HL-60/S4 treated with phorbol 12-myristate 13-acetate at 8.2 ng/mL for 4 days and 3 days (cell line): ENCODE measurements around the gene STAP2.
"Not testable (repeated sequence)": the region's sequence is repeated elsewhere in the genome, so short reads cannot be mapped to it uniquely, and the experiment has no call there.

Experiments
- in situ Hi-C: fragments of 300-500 bp; cut with MboI; formaldehyde crosslinking; loops from 2 replicates; pipeline ENCODE4 v1.15.0; 2022; ENCODE audit warnings: low sequenced_read_pairs

The STAP2 gene

DNA sequence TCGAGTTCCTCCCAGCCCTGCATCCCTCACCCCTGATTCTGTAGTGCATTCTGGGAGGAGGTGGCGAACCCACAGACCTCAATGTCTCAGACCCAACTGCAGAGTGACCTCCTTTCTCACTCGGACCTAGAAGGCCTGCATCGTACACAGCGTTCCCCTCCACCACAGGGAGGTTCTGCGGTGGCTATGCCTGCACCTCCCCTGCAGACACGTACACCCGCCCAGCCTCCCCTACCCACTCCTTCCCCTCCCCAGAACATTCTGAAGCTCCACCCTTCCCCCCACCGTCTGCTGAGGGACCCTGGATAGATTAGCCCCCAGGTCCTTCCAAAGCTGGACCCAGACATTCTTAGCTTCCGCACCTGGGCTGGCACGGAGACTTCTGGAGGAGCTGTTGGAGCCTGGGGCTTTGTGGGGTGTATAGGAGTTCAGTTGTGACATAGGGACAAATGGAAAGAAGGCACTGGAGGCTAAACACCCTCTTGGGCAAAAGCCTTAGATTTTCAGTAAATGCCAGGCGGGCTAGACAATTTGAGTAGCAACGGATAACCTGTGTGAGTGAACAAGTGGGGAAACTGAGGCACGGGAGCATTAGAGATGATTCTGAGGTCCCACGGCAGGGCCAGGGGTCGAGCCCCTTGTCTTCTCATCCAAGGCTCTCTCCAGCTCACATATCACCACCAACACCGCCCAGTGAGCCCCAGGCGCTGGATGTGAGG, 34.6 kb downstream of the STAP2 start:
- in situ Hi-C loops, result no loop called here

DNA sequence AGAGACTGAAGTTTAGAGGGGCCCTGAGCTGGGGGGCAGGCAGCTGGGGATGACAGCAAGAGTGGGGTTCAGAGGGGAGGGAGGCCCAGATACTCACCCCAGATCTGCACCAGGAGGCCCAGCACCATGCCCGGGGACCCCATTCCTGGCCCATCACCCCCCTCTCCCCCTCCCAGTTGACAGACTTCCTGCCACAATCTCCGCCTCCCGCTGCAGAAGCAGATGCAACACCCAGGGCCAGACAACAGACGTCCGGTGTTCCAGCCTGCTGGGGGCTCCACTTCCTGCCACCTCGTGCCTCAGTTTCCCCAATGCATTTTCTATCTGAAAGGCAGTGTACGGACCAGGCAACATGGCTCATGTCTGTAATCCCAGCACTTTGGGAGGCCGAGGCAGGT, 36.4 kb downstream of the STAP2 start, which contains the start of gene TMIGD2:
TSS of gene TMIGD2 (minus strand) at position 147 of the 398 bp plus-strand sequence. CDS start at position 143, 4 bp downstream.
- in situ Hi-C loops, result no loop called here

DNA sequence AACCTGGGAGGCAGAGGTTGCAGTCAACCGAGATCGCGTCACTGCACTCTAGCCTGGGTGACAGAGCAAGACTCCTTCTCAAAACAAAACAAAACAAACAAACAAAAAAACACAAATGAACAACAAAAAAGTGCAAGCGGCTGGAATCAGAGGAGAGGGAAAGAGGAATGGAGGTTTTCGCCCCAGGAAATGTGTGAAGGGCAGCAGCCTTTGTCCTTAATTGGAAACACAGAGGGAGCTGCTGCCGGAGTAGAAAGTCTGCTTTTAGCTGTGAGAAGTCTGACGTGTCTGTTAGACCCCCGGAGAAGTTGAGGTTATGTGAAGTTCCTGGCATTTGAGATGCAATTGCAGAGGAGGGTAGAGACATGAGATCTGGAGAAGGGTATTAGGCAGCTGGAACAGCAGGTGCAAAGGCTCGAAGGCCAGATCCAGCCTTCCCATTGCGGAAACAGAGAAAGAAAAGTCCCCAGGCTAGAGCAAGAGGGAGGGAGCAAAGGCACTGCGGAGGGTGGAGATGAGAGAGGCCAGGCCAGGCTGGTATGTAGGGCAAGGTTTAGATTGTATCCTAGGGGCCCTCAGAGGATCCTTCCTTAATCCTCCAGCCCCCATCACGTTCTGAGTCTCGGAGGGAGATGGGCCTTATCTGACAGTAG, 36.9 kb downstream of the STAP2 start:
- in situ Hi-C loops, result no loop called here

DNA sequence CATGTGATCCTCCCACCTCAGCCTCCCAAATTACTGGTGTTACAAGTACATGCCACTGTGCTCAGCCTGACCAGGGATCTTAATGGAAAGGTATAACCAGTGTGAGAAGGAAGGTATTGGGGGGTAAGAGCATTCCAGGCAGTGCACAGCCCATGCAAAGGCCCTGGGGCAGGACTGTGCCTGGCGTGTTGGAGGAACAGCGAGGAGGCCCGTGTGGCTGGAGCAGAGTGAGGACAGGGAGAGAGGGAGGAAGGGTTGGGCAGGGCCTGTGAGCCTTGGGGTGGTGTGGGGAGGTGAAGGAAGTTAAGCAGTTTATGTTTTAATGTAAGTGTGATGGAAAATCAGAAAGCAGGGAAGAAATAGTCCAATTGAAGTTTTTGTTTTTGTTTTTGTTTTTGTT, 38.0 kb downstream of the STAP2 start:
- in situ Hi-C loops, result no loop called here

DNA sequence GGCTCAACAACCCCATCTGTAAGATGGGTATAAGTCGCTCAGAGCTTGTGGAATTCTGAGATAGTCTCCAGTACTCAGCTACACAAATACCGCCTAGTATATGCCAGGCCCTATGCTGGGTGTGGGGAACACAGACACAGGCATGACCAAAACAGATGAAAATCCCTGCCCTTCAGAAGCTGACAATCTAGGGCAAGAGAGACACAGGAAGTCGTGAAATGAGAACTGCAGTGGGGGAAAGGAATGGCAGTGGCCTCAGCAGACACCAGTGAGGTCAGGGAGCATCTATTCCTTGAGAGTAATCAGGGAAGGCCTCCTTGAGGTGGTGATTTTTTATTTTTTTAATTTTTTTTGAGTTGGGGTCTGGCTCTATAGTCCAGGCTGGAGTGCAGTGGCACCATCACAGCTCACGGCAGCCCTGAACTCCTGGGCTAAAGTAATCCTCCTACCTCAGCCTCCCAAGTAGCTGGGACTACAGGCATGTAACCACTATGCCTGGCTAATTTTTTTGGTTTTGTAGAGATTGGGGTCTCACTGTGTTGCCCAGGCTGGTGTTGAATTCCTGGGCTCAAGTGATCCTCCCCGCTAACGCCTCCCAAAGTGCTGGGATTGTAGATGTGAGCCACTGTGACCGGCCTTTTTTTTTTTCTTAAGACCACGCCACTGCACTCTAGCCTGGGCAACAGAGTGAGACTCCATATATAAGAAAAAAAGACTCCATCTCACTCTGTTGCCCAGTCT, 39.6 kb downstream of the STAP2 start:
- in situ Hi-C loops, result no loop called here

DNA sequence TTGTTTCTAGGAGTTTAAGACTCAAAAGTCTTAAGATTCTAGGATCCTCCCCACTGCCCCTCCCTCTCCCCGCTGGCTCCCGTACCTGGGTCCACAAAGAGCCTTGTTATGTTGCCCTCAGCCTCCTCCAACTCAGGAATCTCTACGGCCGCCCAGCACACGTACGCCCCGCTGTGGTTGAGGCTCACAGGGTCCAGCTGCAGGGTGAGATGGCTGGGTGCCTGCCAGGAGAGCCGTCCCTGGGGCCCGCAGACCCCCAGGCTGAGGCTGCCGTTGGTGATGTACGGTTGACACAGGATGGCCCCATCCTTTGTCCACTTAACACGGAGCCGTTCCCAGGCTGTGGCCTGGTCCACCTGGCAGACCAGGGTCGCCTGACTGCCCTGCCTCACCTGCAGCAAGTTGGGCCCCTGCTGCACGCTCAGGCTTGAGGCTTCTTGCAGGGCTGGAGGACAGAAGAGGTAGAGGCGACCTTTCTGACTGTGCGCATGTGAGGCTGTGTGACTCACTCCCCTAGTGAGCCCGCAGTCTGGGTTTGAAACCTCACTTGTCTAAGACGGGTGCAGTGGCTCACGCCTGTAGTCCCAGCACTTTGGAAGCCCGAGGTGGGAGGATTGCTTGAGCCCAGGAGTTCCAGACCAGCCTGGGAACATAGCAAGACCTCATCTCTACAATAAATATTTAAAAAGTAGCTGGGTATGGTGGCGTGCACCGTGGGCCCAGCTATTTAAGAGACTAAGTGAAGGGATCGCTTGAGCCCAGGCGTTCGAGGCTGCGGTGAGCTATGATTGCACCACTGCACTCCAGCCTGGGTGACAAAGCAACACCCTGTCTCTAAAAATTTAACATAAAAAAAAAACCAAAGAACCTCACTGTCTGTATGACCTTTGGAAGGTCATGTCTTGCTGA, 40.5 kb downstream of the STAP2 start:
- in situ Hi-C loops, result no loop called here

DNA sequence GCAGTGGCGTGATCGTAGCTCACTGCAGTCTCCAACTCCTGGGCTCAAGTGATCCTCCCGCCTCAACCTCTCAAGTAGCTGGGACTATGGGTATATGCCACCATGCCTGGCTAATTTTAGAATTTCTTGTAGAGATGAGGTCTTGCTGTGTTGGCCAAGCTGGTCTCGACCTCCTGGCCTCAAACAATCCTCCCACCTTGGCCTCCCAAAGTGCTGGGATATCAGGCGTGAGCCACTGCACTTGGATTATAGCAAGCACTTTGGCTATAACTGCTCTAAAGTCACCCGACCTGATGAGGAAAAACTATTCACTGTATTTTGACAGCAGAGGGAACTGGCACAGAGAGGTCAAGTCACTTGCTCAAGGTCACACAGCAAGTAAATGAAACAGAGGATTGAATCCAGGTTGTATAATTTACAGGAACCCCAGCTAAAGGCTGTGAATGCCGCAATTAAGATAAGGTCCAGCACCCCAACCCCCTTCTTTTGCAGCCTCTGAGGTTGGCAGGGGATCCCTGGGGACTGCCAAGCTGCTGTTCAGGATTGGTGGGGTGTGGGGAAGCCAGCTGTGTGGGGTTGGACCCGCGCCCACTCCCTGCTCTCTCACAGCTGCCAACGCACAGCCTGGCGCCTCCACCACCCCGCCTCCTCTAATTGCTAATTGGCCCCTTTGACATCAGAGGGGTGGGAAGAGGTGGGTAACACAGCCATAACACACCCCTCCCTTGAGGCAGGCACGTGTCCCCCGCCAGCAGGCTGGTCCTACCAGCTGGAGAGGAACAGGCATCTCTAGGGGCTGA, 42.5 kb downstream of the STAP2 start:
- in situ Hi-C loops, result no loop called here

DNA sequence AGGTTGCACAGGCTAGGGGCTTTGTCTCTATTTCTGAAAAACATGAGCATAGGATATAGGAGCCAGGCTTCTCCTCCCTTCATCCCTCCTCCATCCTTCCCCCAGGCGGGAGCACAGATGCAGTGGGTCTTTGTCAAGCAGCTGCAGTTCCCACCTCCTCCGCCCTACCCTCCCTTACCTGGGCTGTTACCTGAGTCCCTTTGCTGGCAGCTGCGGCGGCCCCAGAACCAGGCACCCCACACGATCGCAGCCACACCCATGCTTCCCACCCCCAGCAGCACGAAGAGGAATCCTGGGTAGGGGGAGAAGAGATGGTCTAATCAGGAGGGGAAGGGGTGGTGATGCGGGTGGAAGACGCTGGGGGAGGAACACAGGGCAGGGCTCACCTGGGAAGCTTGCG, 44.2 kb downstream of the STAP2 start:
- in situ Hi-C loops, result no loop called here

DNA sequence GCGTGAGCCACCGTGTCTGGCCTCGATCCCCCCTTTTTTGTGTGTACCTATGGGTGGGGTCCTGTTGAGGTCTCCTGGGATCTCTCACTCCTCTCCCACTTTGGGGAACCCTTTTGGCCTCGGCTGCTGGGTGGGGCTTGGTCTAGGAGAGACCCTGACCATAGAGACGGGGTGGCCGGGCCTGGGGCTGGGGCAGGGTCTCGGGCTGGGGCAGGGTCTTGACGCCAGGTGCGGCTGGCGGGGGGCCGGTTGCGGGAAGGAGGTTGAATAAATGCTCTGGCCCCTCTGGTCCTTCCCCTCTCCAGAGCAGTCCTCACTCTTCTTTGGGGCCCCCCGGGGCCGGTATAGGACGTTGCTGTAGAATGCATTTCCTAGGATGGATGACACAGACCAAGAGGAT, 46.1 kb downstream of the STAP2 start:
- in situ Hi-C loops, result no loop called here

DNA sequence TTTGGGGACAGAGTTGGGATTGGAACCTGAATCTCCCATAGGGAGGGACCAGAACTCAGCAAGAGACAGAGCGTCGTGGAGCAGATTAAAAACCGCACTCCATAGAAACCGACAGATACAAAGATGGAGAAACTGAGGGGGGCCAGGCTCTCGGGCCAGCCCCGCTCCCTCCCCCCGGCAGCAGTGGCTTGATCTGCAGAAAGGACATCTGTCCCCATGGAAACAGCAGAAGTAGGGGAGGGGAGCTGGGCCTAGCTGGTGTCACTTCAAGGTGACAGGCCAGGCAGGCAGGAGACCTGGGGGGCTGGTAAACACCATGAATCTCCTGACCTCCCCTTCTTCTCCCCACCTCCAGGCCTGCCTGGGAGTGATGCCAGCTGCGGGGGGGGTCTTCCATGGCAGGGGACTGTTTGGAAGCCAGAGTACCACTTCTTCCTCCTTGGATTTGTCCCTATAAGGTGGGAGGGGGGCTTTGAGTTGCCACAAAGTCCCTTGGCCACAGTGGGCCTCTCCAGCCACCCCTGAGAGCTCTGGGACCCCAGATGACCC, 47.4 kb downstream of the STAP2 start:
- in situ Hi-C loops, result no loop called here

DNA sequence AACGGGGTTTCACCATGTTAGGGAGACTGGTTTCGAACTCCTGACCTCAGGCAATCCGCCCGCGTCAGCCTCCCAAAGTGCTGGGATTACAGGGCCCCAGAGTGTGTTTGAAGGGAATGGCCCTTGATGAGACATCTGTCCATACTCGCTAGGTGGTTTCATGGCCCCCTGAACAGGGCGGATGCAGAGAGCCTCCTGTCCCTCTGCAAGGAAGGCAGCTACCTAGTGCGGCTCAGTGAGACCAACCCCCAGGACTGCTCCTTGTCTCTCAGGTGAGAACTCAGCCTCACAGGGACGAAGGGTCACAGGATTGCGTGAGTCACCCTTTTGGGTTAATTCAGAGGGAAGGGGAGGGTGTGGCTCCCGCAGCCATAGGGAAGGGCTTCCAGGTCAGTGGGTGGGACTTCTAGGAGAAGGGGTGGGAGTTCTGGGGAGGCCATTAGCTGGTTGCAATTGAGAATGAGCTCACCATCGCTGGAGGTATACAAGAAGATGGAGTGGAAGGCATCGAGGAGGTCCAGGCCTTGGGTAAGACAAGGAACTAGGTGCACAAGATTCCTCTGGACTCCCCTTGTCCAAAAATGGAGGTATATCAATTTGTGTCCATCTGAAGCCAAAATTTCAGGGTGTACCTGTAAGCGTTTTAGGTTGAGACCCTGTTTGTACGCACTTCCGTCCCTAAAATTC, 50.4 kb downstream of the STAP2 start:
- in situ Hi-C loops, result no loop called here

DNA sequence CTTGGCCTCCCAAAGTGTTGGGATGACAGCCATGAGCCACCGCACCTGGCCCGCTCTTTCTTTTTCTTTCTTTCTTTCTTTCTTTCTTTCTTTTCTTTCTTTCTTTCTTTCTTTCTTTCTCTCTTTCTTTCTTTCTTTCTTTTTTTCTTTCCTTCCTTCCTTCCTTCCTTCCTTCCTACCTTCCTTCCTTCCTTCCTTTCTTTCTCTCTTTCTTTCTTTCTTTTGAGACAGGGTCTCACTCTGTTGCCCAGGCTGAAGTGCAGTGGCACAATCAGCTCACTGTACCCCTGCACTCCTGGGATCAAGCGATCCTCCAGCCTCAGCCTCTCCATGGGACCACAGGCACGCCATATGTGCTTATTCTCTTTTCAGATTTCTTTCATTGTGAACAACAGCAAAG, 52.5 kb downstream of the STAP2 start:
- in situ Hi-C loops, result not testable (repeated sequence)

DNA sequence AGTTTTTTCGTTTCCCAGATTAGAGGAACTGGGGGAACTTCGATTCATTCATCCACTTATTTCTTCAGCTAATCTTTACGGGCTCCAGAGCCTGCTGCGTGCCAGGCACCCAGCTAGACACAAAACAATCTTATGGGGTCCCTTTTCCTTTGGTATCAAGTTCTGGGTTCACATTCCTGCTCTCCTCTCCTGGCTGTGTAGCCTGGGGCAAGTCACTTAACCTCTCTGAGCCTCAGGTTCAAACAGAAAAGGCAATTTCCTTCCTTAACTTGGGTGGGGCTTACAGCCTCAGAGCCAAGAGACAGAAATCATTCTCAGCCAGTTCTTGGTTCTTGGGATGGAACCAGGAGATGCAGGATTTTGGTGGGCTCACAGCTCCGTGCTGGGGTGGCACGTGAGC, 53.7 kb downstream of the STAP2 start:
- in situ Hi-C loops, result no loop called here

DNA sequence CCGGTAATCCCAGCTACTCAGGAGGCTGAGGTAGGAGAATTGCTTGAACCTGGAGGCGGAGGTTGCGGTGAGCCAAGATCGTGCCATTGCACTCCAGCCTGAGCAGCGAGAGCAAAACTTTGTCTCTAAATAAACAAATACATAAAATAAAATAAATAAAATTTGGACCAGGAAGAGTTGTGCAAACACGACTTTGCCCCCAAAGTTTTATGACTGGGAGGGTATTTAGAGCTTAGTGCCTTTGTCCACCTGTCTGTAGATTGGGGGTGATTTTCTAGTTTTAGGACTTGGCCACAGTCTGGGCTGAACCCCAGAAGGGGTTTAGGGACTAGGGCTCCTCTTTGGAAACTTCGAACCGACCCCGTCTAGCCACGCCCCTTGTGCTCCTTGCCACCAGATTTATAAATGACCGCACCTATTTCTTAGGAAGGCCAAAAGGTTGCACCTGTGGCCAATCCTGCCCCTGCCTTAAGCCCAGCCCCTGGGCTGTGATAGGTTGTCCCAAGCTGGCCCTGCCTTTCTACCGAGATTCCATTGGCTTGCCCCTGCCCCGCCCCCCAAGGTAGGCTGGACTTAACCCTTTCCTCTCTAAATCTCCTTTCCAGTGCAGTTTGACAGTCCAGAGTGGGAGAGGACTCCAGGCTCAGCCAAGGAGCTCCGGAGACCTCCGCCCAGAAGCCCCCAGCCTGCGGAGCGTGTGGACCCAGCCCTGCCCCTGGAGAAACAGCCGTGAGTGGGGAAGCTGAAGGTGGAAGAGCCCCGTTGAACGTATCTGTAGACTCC, 54.3 kb downstream of the STAP2 start:
- in situ Hi-C loops, result no loop called here

DNA sequence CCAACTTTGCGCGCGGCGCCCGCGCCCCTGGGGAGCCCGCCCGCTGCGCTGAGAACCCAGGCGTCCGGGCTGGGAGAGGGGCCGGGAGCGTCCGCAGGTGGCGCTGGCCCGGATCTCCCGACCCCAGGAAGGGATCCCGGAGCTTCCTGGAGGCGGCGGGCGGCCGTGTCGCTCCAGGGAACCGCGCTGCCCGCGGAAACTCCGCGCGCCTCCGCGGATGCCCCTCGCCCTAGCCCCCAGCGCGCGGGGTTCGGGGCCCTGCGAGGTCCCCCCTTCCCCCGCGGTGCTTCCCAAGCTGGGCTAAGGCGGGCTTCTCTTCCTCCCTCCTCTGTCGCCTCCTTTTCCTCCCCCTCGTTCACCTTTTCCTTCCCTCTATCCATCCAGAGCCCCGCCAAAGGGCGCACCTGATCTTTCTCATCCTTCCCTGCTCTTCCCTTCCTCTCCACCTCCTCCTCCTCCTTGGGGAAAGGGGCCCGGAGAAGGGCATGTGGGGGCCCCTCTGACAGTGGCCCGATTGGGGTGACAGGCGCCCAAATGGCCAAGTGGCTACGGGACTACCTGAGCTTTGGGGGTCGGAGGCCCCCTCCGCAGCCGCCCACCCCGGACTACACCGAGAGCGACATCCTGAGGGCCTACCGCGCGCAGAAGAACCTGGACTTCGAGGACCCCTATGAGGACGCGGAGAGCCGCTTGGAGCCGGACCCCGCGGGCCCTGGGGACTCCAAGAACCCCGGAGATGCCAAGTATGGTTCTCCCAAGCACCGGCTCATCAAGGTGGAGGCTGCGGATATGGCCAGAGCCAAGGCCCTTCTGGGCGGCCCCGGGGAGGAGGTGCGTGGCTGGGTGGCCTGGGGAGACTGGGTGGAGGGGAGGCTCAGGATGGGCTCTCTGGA, 58.9 kb downstream of the STAP2 start:
- in situ Hi-C loops, result no loop called here

DNA sequence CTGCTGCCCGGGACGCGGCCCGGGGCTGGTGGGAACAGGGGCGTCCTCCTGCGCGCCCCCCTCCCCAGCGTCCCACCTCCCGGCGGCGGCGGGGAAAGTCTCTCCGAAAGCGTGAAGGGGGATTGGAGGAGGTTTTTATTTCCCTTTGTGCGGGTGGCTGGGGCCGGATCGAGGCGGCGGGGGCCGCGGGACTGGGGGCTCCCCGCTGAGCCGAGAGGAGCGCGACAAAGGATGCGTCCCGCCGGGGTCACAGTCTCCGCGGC, 59.4 kb downstream of the STAP2 start:
- in situ Hi-C loops, result no loop called here

DNA sequence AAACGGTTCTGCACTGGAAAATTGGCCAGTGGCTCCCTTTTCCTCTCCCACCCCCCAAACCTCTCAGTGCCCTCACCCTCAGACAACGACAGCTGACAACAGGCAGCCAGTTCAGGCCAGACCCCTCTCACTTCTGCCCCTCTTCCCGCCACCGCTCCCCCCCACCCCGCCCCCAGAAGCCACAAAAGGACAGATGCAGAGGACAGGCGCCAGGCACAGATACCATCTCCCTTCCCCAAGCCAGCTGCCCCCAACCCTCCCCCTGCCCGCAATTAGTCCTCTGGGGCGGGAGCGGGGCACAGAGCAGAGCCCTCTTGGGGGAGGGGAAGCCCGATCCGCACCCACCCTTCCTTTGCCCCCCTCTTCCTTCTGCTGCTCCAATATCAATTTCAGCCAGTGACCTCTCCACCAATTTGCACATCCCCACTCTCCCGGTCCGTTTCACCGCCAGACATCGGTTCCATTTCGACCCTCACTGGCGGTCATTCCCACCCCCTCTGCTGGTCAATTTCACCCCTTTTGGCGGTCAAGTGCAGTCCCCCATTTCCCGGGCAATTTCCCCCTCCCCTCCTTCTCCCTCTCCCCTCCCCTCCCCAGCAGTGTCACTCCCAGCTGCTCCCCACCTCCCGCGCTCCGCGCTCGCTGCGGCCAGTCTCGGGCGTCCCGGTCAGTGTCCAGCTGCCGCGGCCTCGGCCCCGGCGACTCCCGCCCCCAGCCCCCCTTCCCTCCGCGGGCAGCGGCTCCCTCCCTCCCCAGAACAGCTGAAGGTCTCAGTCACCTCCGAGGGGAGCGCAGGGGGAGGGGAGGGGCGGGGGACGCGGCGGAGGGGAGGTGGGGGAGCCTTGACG, 60.0 kb downstream of the STAP2 start, which contains the start of gene SHD:
TSS of gene SHD (plus strand) at position 848 of the 848 bp plus-strand sequence. CDS start 798 bp downstream, outside the sequence.
- in situ Hi-C loops, result no loop called here
